ENCODE measurements around the gene LHX3.

Gene LHX3

DNA sequence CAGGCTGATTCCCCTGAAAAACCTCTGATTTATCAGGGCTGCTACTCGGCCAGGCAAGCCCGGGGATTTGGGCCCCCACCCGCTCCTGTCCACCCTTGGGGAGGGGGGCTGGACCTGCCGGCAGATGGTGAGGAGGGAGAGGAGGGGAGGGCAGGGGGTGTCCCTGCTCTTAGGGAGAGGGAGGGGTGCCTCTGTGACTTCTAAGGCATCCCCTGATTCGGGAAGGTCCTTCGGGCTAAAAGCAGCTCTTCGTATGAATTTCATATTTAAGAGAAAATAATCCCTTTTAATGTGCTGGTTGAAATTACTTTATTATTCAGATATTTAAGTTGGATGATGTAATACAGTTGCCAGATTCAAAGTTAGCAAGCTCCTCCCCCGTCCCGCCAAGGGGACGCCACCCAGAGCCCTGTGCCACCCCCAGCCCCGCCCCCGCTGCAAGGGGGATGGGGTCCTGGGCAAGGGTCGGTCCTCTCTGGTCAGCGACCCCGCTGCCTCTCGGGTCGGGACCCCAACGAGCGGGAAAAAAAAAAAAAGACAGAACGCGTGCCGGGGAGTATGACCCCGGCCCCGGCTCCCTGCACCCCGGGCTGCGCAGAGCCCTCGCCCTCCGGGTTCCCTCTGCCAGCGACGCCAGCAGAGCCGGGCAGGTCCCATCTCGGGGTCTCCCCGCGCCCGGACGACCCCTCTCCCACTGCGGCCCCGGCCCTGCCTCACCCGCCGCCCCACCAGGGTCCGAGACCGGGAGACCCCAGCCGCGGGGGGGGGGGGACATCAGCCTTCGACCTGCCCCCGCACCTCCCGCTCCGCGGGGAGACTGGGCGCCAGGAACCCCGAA, 12.4 kb downstream of the LHX3 start:
- DNase-seq = peak; percentile 52

DNA sequence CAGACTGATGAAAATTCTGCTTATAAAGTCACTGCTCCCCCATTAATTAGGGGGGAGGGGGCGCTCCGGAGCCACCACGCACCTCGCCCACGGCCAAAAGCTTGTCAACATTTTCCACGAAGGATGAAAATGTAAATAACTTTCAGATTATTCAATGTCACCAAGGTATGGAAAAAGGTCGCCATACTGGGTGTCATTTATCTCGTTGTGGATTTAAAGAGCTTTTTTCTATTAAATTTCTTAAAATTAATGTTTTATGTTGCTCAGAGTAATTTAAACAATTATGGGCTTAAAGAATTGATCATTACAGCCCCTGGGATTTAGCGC, 13.0 kb downstream of the LHX3 start:
- DNase-seq = no peak

DNA sequence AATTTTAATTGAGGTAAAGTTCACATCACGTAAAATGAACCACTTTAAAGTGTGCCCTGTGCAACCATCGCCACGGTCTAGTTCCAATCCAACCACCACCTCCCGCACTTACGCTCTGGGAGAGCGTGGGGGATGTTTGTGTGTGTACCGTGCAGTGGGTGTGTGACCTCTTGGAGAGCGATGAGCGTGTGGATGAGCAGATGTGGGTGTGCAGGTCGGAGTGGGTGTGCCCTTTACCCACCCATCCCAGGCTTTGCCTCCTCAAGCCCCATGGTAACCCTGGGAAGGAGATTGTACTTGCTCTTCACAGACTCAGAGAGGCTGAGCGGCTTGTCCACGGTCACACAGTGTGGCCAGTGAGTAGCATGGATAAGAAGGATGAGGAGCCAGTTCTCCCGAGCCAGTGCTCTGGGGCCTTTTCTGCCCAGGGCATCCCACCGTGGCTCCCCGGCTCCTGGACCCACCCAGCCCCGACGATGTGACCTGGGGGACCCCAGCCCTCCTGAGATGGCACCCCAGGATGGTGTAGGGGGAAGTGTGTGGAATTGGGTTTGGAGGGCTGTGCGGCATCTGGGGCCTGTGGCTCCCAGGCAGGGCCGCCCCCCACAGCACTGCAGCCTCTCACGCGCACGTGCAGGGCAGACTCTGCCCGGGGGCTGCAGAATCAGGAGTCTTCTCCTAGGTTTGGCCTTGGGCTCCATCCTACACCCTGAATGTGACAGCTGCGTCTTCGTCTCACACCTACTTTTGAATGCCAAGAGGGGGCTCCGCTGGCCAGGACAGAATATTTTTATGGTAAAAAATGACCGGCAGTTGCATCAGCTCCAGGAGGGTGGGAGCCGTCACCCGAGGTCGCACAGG, 13.6 kb downstream of the LHX3 start:
- peak; percentile 51 for DNase-seq

DNA sequence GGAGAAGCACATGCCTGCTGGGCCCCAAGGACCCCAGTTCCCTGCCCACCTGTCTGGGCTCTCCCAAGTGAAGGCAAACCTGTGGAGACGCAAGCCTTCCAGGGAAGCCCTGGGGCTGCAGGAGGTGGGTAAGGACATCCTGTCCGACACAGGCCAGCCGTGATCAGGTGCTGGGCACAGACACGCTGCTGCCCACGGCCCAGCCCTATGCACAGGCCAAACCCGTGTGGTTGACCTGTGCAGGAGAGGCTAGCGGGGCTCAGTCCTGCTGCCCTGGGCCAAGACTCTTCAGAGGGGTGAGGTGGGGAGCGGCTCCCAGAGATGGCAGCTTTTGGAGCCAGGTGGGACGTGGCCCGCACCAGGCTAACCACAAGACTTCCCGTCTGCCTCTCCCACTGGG, 14.3 kb downstream of the LHX3 start:
- DNase-seq = no peak

DNA sequence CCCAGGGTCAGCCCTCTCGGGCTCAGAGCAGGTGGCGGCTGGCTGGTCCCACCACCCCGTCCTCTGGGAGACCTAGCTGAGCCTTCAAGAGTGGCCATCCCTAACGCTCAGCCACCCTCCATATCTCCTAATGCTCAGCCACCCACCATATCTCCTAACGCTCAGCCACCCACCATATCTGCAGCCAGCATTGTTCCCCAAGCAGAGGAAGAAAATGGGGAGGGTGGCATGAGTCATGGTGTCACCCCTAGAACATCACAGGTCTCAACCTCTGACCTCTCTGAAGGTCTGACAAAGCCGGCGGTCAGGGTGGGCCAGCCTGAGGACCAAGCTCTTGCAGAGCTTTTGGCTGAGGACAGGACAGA, 14.7 kb downstream of the LHX3 start:
- DNase-seq = no peak

DNA sequence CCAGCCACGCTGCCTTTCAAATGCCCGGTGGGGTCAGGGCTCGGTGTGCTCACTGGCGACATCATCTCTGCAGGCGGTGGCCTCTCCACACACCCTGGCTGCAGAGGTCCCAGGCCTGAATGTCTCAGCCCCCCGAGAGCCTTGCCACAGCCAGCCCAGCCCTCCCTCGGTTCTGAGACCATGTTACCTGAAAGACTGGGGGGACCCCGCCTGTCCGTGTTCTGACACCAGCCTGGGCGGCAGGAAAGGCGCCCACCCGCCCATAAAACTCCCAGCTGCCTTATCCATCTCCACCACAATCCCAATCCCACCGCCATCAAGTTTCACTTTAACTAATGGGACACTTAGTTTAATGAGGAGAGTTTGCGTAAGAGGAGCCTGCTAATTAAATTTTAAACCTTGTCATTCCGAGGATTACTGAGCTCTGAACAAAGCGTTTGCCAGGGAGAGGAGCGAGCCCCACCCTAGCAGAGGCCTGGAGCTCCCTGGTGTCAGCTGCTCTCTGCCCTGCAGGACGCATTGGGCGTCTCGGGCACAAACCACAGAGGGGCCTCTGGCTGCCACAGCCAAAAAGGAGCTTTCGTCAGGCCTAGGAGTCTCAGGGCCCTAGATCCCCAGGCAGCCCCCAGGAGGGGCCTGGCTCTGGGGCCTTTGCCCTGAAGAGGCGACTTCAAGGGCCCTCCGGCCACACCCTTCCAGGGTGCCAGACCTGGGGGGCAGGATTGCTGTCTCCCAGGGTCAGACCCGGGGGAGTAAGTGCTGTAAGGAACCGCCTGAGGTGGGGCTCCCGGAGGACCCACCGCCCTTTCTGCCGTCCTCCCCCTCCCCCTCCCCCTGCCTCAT, 15.3 kb downstream of the LHX3 start:
- DNase-seq = no peak

DNA sequence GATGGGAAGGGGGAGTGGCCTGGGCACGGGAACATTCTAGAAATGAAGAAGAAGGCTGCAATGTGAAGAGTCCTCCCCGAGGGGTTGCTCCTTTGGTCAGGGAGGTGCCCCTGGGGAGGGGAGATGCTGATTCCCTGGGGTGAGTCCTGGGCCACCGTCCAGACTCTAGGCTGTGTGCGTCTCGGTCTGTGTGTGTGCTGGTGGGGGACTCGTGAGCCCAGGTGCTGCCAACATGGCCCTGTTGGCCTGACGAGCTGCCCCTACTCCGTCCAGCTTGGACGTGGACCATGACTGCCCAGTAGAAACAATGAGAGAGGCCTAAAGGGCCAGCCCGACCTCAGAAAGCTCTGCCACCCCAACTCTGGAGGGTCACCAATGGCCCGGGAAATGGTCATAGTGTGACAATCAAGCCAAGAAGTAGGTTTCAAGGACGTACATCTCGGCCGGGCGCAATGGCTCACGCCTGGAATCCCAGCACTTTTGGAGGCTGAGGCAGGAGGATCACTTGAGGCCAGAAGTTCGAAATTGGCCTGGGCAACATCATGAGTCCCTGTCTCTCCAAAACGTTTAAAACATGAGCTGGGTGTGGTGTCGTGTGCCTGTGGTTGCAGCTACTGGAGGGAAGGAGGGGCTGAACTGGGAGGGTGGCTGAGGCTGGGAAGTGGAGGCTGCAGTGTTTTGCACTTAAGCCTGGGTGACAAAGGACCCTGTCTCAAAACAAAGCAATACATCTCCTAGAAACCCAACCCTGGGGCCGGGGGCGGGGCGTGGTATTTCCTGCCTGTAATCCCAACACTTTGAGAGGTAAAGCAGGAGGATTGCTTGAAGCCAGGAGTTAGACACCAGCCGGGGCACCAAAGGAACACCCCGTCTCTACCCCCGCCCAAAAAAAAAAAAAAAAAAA, 17.0 kb downstream of the LHX3 start:
- DNase-seq = no peak

DNA sequence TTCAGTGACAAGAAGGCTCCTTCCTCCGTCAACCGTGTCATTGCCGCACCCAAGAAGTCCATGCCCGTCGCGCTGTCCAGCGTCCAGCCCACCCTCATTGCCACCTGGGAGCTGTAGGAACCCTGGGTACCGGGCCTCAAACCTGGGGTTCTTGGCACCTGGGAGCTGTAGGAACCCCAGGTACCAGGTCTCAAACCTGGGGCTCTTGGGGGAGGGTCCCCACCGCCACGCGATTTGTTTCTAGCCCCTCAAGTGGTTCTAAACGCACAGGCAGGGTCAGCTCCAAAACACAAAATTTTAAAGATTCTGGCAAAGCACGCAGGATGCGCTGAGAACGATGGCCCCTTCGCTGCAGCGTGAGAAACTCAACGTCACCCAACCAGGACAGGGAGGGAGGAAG, 17.7 kb downstream of the LHX3 start:
- DNase-seq = no peak

DNA sequence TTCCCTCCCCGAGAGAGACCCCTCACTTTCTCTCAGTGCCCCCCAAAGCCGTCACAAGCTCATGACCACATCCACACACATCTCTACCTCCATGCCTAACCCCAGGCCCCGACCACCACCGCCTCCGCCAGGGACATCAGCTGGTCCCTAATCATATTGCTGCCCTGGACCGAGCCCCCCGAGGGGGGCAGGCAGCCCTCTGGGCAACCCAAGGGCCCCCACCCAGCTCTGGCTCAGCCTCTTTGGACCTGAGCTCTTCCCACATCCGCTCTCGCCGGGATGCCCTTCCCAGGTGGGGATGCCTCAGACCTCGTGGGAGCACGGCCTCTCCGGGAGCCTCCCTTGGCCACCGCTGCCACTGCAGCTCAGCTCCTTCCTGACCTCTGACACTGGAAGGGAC, 18.5 kb downstream of the LHX3 start:
- no peak for DNase-seq

DNA sequence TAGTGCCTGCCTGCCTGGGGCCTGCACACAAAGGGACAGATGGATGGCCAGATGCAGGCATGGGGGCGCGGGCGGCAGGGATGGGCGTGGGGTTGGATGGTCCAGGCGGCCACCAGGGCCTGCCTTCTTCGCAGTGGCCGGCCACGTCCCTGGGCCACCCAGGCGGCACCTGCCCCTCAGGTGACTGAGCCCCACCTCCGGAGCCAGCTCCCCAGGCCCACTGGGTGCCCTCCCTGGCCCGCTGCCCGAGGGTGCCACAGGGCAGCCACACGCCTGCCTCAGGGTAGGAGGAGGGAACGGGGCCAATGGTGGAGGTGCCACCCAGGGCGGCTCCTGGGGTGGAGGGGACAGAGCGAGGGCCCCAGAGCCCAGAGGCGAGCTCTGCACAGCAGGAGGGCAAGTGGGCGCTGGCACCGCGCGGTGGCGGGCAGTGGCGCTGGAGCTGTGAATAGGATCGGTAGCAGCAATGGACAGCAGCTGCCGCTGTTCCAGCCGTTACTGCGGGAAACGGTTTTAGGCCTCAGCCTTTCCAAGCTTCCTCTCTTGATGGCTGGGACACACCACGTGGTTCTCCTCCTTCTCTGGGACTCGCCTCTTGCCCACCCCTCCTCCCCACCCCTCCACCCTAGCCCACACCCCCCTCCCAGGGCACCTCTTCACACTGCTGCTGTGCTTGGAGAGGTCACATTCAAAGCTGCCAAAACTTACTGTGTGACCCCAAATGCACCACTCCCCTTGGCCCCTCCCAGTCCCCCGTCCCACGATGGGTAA, 19.1 kb downstream of the LHX3 start:
- DNase-seq = no peak

DNA sequence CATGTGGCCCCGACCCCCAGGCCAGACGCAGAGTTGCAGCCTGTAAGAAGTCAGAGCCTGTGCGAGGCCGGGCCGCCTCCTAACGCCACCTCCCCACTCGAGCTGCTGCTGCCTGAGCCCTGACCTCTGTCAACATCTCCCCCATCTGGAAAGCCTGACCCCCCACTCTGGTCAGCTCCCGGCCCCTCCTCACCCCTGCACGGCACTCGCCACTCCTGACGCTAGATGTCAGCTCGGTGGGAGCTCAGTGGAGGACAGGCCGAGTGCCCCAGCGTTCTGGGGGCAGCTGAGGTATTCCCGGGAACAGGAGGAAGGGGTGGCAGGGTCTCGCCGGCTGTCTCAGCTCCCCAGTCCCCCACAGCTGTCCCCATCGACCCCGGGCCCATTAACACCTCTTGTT, 19.9 kb downstream of the LHX3 start:
- no peak for DNase-seq

DNA sequence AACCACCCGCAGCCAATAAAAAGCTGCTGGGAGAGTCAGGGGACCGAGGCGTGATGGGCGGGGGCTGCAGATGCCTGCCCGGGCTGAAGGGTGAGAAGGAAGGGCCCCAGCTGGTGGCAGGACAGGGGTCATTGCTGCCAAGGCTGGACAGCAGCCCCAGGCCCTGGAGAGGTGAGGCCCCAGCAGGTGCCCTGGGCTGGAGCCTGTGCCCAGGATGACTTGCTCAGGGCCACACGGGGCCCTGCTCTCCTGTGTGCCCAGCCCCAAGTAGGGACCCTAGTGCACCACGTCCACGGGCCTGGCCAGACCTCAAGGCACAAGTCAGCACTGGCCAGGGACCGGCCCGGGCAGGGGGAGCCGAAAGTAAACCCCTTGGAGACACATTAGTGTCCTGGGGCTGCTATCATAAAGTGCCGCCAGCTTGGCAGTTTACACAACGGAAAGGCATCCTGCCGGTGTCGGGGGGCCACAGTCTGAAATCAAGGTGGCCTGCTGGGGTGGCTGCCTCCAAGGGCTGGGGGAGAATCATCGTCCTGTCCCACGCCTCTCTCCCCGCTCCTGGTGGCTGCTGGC, 22.0 kb downstream of the LHX3 start:
- no peak for DNase-seq

DNA sequence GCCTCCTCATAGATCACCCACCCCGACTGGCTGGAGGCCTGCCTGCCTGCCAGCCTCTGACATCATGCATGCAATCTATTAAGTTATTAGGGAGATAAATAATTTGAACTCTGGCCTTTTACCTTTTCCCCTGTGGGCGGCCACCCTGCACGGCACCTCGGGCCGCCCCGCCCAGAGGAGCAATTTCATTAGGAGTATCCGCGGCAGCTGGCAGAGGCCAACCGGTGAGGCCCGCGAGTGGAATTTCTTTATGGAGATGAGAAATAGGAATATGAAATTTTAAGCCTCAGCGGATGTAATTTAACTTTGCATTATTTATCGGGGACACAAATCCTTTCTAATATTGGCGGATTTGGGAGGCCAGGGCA, 22.5 kb downstream of the LHX3 start:
- DNase-seq = no peak

DNA sequence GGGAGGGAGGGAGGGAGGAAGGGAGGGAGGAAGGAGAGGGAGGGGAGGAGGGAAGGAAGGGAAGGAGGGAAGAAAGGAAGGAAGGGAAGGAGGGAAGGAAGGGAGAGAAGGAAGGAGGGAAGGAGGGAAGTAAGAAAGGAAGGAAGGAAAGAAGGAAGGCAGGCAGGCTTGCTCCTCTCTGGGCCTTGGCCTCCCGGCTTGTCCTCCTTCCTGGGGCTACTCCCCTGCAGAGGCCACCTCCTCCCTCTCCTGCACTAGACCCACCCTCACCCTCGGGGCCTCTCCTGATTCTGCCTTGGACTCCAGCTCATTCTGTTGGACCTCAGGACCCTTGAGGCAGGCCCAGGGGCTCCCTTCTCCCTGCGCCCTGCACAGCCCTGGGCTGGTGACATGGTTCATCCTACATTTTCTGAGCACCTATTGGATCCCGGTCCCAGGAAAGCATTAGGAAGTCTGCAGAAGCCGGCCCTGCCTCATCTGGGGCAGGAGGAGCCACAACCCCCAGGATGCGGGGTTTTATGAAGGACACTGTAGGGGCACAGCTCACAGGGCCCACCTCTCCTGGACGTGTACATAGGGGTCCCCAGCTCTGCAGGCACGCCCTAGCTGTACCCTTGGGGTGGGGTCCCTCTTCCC, 23.0 kb downstream of the LHX3 start:
- no peak for DNase-seq

DNA sequence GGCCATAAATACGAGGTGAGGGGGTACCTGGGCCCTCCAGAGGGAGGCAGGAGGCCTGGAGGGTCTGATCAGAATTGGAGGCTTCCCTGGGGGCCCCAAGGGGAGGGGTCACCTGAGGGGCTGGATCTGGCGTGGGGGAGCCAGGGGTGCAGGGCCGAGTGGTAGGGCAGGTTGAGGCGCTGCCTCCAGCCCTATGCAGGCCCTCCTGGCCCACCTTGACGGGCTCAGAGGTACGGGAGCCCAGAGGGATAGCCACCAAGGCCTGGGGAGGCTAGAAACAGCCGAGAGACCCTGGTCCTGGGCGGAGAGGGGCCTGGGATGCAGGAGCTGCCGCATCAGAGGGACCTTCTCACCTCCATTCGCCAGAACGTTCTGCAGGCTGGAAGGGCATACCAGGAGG, 24.3 kb downstream of the LHX3 start:
- DNase-seq = no peak

DNA sequence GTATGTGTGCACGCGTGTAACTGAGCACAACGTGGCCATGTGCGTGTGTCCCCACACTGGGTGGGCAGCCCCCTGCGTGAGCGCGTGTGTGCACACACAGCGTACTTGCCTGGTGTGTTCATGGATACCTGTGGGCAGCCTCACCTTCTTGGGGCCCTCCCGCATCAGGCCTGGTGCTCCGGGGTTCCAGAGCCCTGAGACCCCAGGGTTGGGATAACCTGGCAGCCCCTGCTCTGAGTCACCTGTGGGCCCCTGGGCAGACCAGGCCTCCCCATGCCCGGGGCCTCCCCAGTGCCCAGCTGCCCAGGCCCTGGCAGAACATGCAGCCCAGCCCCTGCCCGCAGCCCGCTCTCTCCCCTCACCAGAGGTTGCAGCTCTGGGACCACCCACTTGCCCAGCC, 25.2 kb downstream of the LHX3 start:
- no peak for DNase-seq

DNA sequence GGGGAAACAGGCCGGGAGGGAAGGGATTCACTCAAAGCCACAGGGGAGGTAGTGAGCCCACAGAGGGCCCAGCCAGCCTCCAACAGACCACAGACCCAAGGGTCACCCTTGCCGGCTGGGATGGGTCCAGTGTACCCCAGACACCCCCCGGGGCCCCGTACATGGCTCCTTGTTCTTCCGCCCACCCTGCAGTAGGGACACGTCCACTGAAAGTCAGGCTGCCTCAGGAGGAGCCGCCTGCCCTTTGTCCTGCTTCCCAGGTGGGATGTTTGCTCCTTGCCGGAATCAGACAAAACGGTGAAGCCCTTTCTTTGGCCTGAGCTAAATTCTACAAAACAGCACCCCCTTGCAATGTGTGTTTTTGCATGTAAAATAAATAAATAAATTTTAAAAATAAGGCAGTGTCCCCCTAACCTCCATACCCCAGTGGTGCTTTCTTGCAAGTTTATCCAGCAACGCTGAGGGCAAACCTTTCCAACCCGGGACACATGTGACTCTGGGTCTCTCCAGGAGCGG, 25.8 kb downstream of the LHX3 start:
- DNase-seq = no peak

DNA sequence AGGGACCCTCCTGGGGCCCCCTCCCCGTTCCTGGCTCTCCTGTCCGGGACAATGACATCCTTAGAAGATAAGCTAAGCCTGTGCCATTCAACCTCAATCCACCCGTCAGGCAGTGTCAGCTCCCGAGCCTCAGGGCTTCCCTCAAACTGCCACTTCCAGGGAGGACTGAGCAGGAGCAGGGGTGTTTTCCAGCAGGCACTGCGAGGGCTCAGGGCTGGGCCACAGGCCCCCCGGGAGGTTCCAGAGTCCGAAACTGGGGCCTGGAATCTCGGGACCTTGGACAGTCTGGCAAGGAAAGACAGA, 26.2 kb downstream of the LHX3 start:
- no peak for DNase-seq

DNA sequence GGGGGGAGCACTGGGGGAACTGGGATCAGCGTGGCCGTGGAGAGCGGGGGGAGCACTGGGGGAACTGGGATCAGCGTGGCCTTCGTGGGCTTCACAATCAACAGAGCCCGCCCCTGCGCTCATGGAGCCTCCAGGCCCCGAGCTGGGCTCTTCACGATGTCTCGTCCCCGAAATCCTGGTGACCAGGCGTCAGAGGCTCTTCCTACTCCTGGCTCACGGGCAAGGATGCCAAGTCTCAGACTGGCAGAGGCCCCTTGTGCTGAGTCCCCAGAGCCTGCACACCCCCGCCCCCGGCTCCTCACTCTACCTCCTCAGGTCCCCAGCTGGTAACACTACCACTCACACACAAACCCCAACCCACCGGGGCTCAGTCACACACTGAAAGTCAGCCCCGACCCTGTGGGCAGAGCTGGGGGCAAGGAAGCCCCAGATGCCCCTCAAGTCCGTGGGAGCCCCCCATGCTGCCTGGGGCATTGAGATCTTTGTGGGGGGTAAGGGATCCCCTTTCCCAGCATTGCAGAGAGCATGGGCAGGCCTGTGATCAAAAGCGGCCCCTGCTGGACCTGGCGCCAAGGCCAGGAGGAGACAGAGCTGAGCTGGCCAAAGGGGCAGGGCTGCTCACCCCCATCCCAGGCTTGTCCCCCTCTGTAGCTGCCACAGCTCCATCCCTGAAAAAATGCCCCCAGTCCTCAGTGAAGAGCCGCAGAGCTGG, 26.7 kb downstream of the LHX3 start:
- DNase-seq = no peak

DNA sequence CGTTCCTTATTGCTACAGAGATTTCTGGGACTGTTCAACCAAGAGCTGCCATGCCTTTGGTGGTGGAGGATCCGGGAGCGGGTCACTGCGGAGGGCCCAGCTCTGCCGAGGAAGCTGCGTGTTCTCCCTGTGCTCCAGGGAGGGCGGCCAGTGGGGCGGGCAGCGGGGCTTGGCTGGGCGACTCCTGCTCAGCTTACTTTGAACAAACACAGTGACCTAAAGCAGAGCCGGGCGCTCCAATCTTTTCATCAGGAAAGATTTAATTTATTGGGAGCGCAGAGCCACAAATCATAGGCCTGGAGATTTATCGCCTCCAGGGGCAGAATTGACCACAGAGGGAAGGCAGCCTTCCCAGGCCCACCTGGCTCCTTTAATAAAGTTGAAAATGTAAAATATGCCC, 27.7 kb downstream of the LHX3 start:
- no peak for DNase-seq

Data from fibroblast of skin of scalp (primary cell).